Aorta (tissue), 5 donors: Measurements from ENCODE around the gene CGB7. TPM values are rescaled to one million over a fixed set of nuclear protein-coding genes. Genes with fewer than 3 reads are reported as not detected.
"Not testable (repeated sequence)": the region's sequence is repeated elsewhere in the genome, so short reads cannot be mapped to it uniquely, and the experiment has no call there.

Experiments
- ATAC-seq: fragments of 200-7000 bp; cut with Tn5 transposase; one replicate; pipeline ENCODE4 v1.9.1; 2022; ENCODE audit warnings: moderate library complexity; ENCODE audit not compliant: low FRiP score
- DNase-seq, 2 donors: peaks; one replicate each; pipeline ENCODE4 v3.0.0-alpha.2; 2020
- H3K27ac ChIP-seq, 2 donors: one replicate each; pipeline ENCODE4 v1.5.1; 2013; ENCODE audit warnings: low read length in 2 of 2, mild to moderate bottlenecking in 2 of 2, moderate library complexity in 2 of 2, control low read depth in 1 of 2, inconsistent platforms in 1 of 2, low read depth in 1 of 2
- H3K27me3 ChIP-seq, 2 donors: one replicate each; pipeline ENCODE4 v1.6.1; 2013; ENCODE audit warnings: control low read depth in 1 of 2, low read length in 1 of 2, mild to moderate bottlenecking in 1 of 2, moderate library complexity in 1 of 2; ENCODE audit not compliant: insufficient read depth in 2 of 2, control insufficient read depth in 1 of 2
- H3K36me3 ChIP-seq, 2 donors: one replicate each; pipeline ENCODE4 v1.6.1; 2013; ENCODE audit warnings: control low read depth in 1 of 2, low read length in 1 of 2, mild to moderate bottlenecking in 1 of 2; ENCODE audit not compliant: insufficient read depth in 2 of 2, control insufficient read depth in 1 of 2
- H3K4me1 ChIP-seq, 2 donors: one replicate each; pipeline ENCODE4 v1.6.1; 2013; ENCODE audit warnings: low read length in 2 of 2, control low read depth in 1 of 2, mild to moderate bottlenecking in 1 of 2, moderate library complexity in 1 of 2; ENCODE audit not compliant: insufficient read depth in 2 of 2, control insufficient read depth in 1 of 2
- H3K4me3 ChIP-seq, 2 donors: one replicate each; pipeline ENCODE4 v1.5.1; 2013; ENCODE audit warnings: low read length in 2 of 2, control low read depth in 1 of 2, mild to moderate bottlenecking in 1 of 2
- H3K9me3 ChIP-seq: one replicate; pipeline ENCODE4 v1.6.1; 2013; ENCODE audit warnings: mild to moderate bottlenecking, low read length; ENCODE audit not compliant: control insufficient read depth
- WGBS, 2 donors: extraction: QIAGEN DNeasy Blood & Tissue Kit; methylation state at CpG; one replicate each; pipeline ENCODE4 v1.1.7; 2013; 5-methylcytosine and 5-hydroxymethylcytosine counted together
- intact Hi-C, 2 donors: fragments of 100-400 bp; cut with DNase I; formaldehyde crosslinking; loops; one replicate each; pipeline versions ENCODE4 v1.14.2 to v1.15.0; 2022
- polyA plus RNA-seq, 2 donors: library from polyadenylated mRNA; stranded (reverse); fragments of 200-250 nt; gene quantifications; one replicate each; pipeline ENCODE4 v1.2.3, GENCODE V29; 2013
- total RNA-seq, 2 donors: library from RNA; stranded (reverse); fragmentation: NEBNext Ultra II Directional; extraction: Animal tissue kit (Norgen Biotek cat#: 25700); gene quantifications; one replicate each; pipeline ENCODE4 v1.2.1, GENCODE V29; 2021
- donor health status: healthy with polysubstance abuse.
- donor health status: Bipolar disorder and iron deficiency.
- donor health status: DM: no; HTN: no; CAD: no.
- donor health status: DM: no; HTN: no; CAD: no.
- donor health status: DM: yes; HTN: yes; CAD: no.

CGB7 gene
- total and polyA plus RNA-seq, 4 donors = not detected

DNA sequence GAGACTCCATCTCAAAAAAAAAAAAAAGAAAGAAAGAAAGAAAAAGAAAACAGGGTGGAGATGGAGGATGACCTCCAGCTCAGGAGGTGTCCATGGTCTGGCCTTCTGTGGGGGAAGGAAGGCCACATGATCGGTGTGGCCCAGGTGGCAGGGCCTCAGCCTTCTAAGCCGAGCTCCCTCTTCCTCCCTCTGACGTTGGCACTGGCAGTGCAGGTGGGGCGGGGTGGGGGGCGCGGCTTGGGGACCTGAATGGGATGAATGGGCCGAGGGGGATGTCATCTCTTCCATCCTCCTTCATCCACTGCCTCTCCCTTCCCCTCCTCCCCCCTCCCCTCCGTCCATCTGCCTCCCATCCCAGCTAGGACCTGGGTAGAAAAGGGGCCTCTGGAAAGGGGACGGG, 17.8 kb downstream of the CGB7 start:
- H3K27ac ChIP-seq, H3K36me3 ChIP-seq, intact Hi-C loops, DNase-seq, H3K9me3 ChIP-seq, ATAC-seq, H3K4me1 ChIP-seq, H3K4me3 ChIP-seq, H3K27me3 ChIP-seq: not testable (repeated sequence)
- WGBS, 2 donors = 73 to 79% methylated on average over 6 to 9 of the region's 9 CpGs

DNA sequence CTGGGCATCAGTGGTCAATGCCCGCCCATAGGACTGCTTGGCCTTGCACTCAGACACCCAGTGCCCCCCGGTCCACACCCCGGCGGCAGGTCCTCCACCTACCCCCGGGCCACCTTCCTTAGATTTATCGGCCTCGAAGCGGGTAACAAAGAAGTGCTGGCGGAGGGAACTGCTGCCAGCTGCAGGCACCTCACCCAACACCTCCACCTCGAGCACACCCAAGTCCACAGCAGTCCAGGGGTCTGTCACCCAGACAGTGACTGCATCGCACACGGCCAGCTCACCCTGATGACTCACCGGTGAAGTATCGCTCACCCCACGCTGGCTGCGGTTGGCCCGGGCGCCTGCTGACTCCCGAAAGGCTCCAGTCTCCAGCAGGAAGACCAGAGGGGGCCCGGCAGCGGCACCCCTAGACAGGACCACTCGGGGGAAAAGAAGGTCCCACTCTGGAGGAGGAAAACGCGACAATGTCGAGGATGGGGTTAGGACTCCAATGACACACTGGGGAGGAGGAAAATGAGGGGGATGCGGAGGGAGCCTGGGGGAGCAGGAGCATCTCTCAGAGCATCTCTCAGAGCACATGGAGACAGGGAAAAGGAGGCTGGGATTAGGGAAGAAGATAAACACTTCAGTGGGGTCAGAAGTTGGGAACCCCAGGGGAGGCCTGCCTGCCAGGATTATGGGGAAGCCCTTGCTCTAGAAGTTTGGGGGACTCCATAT, 18.8 kb downstream of the CGB7 start:
- WGBS, 2 donors = 82 to 88% methylated on average over 25 to 26 of the region's 26 CpGs
- H3K27ac ChIP-seq, intact Hi-C loops, H3K9me3 ChIP-seq, H3K36me3 ChIP-seq, ATAC-seq, H3K4me1 ChIP-seq, DNase-seq, H3K27me3 ChIP-seq, H3K4me3 ChIP-seq: not testable (repeated sequence)

DNA sequence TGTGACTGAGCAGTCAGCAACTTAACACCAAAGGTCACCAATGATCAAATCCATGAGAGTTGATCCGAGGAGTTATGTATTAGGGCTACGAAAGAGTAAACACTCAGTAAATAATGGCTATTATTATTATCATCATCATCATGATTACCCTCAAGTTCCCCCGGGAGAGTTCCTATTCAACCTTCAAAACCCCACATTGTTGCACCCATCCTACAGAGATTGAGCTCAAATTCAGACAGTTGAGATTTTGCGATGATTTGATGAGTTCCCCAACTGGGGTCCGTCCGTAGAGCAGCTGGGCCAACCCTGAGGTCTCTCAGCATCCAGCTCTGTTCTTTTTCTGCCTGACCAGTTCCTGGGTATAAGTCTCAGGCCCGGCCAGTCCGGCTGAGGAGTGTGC, 19.4 kb downstream of the CGB7 start:
- WGBS, 2 donors = 90% methylated on average over 5 to 7 of the region's 8 CpGs
- H3K36me3 ChIP-seq, intact Hi-C loops, H3K4me3 ChIP-seq, DNase-seq, H3K27ac ChIP-seq, H3K4me1 ChIP-seq, H3K9me3 ChIP-seq, ATAC-seq, H3K27me3 ChIP-seq: not testable (repeated sequence)

DNA sequence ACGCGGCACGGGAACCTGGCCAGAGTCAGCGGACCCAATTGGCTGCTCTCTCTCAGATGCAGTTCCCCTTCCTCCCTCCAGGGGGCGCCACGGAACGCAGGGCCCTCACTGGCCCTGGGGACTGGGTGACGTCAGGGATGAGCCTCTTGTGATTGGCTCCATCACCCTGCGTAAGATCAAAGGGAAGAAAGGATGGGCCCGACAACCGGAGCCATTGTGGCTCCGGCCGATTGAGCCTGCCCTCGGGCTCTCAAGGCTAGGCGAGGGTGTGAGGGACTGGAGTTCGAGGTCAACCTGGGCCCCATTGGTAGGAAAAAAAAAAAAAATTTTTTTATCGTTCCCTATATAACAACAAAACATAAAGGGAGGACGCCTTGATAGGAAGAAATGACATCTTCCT, 20.7 kb downstream of the CGB7 start, which contains the start of gene CGB1:
CGB1 (minus strand) TSS at position 81 of the 400 bp plus-strand sequence. CDS start 184 bp downstream, outside the sequence.
- ATAC-seq, H3K9me3 ChIP-seq, intact Hi-C loops, H3K27me3 ChIP-seq, H3K4me3 ChIP-seq, H3K4me1 ChIP-seq, H3K36me3 ChIP-seq, H3K27ac ChIP-seq, DNase-seq: not testable (repeated sequence)
- WGBS, 2 donors = 53 to 55% methylated on average over 14 to 18 of the region's 18 CpGs

DNA sequence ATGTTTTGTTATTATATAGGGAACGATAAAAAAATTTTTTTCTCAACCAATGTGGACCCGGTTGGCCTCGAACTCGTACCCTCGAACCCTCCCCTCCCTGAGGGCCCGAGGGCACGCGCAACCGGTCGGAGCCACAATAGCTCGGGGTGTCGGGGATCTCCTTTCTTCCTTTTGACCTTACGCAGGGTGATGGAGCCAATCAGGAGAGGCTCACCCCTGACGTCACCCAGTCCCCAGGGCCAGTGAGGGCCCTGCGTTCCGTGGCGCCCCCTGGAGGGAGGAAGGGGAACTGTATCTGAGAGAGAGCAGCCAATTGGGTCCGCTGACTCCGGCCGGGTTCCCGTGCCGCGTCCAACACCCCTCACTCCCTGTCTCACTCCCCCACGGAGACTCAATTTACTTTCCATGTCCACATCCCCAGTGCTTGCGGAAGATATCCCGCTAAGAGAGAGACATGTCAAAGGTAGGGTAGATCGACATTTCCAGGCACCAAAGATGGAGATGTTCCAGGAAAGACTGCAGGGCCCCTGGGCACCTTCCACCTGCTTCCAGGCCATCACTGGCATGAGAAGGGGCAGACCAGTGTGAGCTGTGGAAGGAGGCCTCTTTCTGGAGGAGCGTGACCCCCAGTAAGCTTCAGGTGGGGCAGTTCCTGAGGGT, 25.8 kb downstream of the CGB7 start, which contains the start of gene CGB2:
CGB2 (plus strand) TSS at position 249 of the 660 bp plus-strand sequence; CDS start at position 455, 206 bp downstream.
- H3K27me3 ChIP-seq, H3K27ac ChIP-seq, ATAC-seq, H3K36me3 ChIP-seq, intact Hi-C loops, H3K4me3 ChIP-seq, DNase-seq, H3K9me3 ChIP-seq, H3K4me1 ChIP-seq: not testable (repeated sequence)
- 17 to 25% methylated on average over 25 to 28 of the region's 28 CpGs for WGBS, 2 donors

DNA sequence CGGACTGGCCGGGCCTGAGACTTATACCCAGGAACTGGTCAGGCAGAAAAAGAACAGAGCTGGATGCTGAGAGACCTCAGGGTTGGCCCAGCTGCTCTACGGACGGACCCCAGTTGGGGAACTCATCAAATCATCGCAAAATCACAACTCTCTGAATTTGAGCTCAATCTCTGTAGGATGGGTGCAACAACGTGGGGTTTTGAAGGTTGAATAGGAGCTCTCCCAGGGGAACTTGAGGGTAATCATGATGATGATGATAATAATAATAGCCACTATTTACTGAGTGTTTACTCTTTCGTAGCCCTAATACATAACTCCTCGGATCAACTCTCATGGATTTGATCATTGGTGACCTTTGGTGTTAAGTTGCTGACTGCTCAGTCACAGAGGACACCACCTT, 27.2 kb downstream of the CGB7 start:
- DNase-seq, ATAC-seq, H3K4me1 ChIP-seq, H3K27me3 ChIP-seq, intact Hi-C loops, H3K9me3 ChIP-seq, H3K4me3 ChIP-seq, H3K27ac ChIP-seq, H3K36me3 ChIP-seq: not testable (repeated sequence)
- WGBS, 2 donors = 91 to 96% methylated on average over 2 to 6 of the region's 8 CpGs

DNA sequence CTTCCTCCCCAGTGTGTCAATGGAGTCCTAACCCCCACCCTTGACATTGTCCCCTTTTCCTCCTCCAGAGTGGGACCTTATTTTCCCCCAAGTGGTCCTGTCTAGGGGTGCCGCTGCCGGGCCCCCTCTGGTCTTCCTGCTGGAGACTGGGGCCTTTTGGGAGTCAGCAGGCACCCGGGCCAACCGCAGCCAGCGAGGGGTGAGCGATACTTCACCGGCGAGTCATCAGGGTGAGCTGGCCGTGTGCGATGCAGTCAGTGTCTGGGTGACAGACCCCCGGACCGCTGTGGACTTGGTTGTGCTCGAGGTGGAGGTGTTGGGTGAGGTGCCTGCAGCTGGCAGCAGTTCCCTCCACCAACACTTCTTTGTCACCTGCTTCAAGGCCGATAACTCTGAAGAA, 27.8 kb downstream of the CGB7 start:
- ATAC-seq, intact Hi-C loops: not testable (repeated sequence)
- 85 to 90% methylated on average over 12 to 14 of the region's 14 CpGs for WGBS, 2 donors

DNA sequence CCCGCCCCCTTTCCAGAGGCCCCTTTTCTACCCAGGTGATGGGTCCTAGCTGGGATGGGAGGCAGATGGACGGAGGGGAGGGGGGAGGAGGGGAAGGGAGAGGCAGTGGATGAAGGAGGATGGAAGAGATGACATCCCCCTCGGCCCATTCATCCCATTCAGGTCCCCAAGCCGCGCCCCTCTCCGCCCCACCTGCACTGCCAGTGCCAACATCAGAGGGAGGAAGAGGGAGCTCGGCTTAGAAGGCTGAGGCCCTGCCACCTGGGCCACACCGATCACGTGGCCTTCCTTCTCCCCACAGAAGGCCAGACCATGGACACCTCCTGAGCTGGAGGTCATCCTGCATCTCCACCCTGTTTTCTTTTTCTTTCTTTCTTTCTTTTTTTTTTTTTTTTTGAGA, 28.9 kb downstream of the CGB7 start:
- DNase-seq, ATAC-seq, H3K27me3 ChIP-seq, H3K4me1 ChIP-seq, intact Hi-C loops, H3K4me3 ChIP-seq, H3K27ac ChIP-seq, H3K36me3 ChIP-seq, H3K9me3 ChIP-seq: not testable (repeated sequence)
- 84 to 87% methylated on average over 4 to 9 of the region's 9 CpGs for WGBS, 2 donors

More for the DNA sequence above, 27.8 kb downstream of the CGB7 start:
- H3K9me3 ChIP-seq, H3K27me3 ChIP-seq, H3K4me3 ChIP-seq, H3K36me3 ChIP-seq, H3K27ac ChIP-seq, DNase-seq, H3K4me1 ChIP-seq: not testable (repeated sequence)

DNA sequence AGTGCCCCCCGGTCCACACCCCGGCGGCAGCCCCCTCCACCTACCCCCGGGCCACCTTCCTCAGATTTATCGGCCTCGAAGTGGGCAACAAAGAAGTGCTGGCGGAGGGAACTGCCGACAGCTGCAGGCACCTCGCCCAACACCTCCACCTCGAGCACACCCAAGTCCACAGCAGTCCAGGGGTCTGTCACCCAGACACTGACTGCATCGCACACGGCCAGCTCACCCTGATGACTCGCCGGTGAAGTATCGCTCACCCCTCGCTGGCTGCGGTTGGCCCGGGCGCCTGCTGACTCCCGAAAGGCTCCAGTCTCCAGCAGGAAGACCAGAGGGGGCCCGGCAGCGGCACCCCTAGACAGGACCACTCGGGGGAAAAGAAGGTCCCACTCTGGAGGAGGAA, 31.9 kb downstream of the CGB7 start:
- H3K36me3 ChIP-seq, H3K4me3 ChIP-seq, H3K27ac ChIP-seq, DNase-seq, ATAC-seq, H3K4me1 ChIP-seq, intact Hi-C loops, H3K27me3 ChIP-seq, H3K9me3 ChIP-seq: not testable (repeated sequence)
- WGBS, 2 donors = 80 to 89% methylated on average over 23 of the region's 23 CpGs
